ENCODE measurements around the gene WDTC1. TPM values are rescaled to one million over a fixed set of nuclear protein-coding genes. Genes with fewer than 3 reads are reported as not detected.
A peak's percentile ranks its signal among the peaks of the same experiment; 100 is the strongest.

The WDTC1 gene
- total and polyA plus RNA-seq, 2 of the 13 experiments (the other 11 are each of a cell fraction or from before 2014, with no cell fraction given), result 5.5 TPM

DNA sequence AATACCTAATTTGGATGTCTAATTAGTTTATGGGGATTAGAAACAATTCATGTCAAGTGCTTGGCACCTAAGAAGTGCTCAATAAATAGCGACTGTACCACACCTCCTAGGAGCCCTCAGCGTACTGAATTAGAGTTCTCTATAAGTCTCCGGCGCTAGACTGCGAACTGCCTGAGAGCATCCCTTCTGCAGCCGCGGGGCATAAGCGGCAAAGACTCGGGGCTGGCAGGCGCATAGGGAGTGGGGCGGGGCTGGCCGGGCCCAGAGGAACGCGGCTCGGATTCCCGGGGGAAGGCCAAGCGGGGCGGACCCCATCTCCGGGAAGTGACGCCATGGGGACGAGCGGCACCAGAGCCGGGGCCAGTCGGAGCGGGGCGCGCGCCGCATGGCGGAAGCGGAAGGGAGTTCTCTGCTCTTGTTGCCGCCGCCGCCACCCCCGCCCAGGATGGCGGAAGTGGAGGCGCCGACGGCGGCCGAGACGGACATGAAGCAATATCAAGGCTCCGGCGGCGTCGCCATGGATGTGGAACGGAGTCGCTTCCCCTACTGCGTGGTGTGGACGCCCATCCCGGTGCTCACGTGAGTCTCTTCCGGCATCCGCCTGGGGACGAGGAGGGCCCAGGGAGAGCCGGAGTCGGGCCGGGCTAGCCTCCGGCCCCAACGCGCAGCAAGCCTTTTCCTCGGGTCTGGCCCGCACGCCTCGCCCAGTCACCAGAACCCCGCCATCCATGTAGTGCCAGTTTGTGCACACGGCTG, 87.6 kb downstream of the WDTC1 start, which contains the start of gene TMEM222 (continued):
- TF ChIP-seq, protein P1, sequence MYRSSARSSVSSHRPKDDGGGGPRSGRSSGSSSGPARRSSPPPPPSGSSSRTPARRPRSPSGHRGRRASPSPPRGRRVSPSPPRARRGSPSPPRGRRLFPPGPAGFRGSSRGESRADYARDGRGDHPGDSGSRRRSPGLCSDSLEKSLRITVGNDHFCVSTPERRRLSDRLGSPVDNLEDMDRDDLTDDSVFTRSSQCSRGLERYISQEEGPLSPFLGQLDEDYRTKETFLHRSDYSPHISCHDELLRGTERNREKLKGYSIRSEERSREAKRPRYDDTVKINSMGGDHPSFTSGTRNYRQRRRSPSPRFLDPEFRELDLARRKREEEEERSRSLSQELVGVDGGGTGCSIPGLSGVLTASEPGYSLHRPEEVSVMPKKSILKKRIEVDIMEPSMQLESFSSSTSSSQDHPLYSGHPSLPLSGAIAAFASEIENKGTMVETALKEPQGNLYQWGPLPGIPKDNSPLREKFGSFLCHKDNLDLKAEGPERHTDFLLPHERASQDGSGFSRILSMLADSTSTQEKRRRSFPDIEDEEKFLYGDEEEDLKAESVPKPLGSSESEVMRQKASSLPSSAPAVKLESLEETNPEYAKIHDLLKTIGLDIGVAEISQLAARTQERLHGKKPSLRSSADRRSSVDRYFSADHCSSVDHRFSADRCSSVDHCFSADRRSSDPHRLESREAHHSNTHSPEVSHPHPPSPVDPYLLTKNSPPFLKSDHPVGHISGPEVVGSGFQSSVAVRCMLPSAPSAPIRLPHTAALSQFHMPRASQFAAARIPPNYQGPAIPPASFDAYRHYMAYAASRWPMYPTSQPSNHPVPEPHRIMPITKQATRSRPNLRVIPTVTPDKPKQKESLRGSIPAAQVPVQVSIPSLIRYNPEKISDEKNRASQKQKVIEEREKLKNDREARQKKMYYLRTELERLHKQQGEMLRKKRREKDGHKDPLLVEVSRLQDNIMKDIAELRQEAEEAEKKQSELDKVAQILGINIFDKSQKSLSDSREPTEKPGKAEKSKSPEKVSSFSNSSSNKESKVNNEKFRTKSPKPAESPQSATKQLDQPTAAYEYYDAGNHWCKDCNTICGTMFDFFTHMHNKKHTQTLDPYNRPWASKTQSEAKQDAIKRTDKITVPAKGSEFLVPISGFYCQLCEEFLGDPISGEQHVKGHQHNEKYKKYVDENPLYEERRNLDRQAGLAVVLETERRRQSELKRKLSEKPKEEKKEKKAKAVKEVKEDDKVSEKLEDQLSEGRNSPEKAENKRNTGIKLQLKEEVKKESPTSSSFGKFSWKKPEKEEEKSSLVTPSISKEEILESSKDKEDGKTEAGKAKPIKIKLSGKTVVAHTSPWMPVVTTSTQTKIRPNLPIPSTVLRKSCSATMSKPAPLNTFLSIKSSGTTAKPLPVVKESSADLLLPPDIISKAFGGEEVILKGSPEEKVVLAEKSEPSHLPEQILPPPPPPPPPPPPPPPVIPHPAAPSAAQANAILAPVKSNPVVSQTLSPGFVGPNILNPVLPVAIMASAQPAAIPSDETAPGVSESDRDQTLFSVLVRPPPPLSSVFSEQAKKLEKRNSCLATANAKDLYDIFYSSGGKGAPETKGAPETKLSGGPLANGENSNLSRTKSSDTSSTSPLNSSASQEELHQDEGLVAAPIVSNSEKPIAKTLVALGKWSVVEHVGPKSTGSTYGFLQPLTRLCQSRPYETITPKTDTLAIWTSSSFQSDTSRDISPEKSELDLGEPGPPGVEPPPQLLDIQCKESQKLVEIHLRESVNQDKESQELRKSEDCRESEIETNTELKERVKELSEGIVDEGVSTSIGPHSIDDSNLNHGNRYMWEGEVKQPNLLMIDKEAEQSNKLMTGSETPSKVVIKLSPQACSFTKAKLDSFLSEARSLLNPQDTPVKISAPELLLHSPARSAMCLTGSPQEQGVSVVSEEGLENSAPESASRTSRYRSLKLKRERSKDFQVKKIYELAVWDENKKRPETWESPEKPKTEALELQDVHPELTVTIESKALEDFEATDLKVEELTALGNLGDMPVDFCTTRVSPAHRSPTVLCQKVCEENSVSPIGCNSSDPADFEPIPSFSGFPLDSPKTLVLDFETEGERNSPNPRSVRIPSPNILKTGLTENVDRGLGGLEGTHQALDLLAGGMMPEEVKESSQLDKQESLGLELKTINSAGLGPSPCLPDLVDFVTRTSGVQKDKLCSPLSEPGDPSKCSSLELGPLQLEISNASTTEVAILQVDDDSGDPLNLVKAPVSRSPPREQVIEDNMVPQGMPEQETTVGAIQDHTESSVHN (CRISPR knock-in tag; IDR thresholded peaks at IDR 0.05), result no peak
- TF ChIP-seq PHF8 (CRISPR knock-in tag; IDR thresholded peaks at IDR 0.05) (peak; percentile 96), ZNF138 (CRISPR knock-in tag; IDR thresholded peaks at IDR 0.05; ENCODE audit: low read depth) (0 out of 2 replicates have a peak, but pooled peaks have one; percentile 23), NCOA2 (CRISPR knock-in tag; IDR thresholded peaks at IDR 0.05) (peak; percentile 69), KDM3A (CRISPR knock-in tag; IDR thresholded peaks at IDR 0.05; ENCODE audit: low read depth) (peak; percentile 88; the same call in 1 of the 2 replicates), ZNF274 (CRISPR knock-in tag; IDR thresholded peaks at IDR 0.05) (0 out of 2 replicates have a peak, but pooled peaks have one; percentile 42), ZZZ3 (CRISPR knock-in tag; IDR thresholded peaks at IDR 0.05; ENCODE audit: borderline replicate concordance) (no peak; the same call in 1 of the 2 replicates), SETDB1 (CRISPR knock-in tag; IDR thresholded peaks at IDR 0.05; ENCODE audit: borderline replicate concordance) (no peak), ZNF740 (CRISPR knock-in tag; IDR thresholded peaks at IDR 0.05) (peak; percentile 81), ZSCAN31 (CRISPR knock-in tag; IDR thresholded peaks at IDR 0.05; ENCODE audit: low read depth) (peak; percentile 96), SP4 (CRISPR knock-in tag; IDR thresholded peaks at IDR 0.05) (peak; percentile 92), ZNF460 (CRISPR knock-in tag; IDR thresholded peaks at IDR 0.05; ENCODE audit: borderline replicate concordance) (peak; percentile 41; the same call in 1 of the 2 replicates), ZNF17 (CRISPR knock-in tag; IDR thresholded peaks at IDR 0.05) (no peak), ARID2 (CRISPR knock-in tag; IDR thresholded peaks at IDR 0.05; ENCODE audit: borderline replicate concordance) (no peak; the same call in 1 of the 2 replicates), NFE2L1 (CRISPR knock-in tag; IDR thresholded peaks at IDR 0.05; ENCODE audit: borderline replicate concordance) (peak; percentile 74), HIVEP1 (CRISPR knock-in tag; IDR thresholded peaks at IDR 0.05) (peak; percentile 89)
